GM12864 (cell line): ENCODE results near the gene SEC11A.
A peak's percentile ranks its signal among the peaks of the same experiment; 100 is the strongest.

ENCODE experiments used
- DNase-seq: peaks from one replicate; pipeline ENCODE4 v3.0.0-alpha.2; 2011; ENCODE audit warnings: low read depth
- H3K4me3 ChIP-seq: 2 replicates; pipeline ENCODE4 v1.5.1; 2011; ENCODE audit warnings: mild to moderate bottlenecking, low read depth, low read length, control low read depth
- CTCF ChIP-seq: IDR thresholded peaks from 2 replicates; pipeline ENCODE4 v1.5.1; 2011; ENCODE audit warnings: low read depth, mild to moderate bottlenecking, moderate library complexity, low read length, control low read depth, inconsistent platforms; ENCODE audit errors: missing control alignments

SEC11A gene

GRCh38 chr15:84716036-84716732 is at the start of gene SEC11A:
SEC11A (minus strand) TSS chr15:84716139; CDS start chr15:84716075, 64 bp downstream.
- peak within 1 kb of the TSS; percentile 90 for H3K4me3 ChIP-seq
- TF ChIP-seq CTCF, result no peak
- DNase-seq, result peak; percentile 85

GRCh38 chr15:84765675-84766074 is 49.7 kb upstream of the SEC11A start:
- DNase-seq, result no peak
- no peak for TF ChIP-seq CTCF
- H3K4me3 ChIP-seq, result no peak overlapping the region

GRCh38 chr15:84764989-84765388 is 49.0 kb upstream of the SEC11A start:
- TF ChIP-seq CTCF, result no peak
- H3K4me3 ChIP-seq, result no peak overlapping the region
- no peak for DNase-seq

- TF ChIP-seq CTCF, result no peak
- H3K4me3 ChIP-seq, result no peak overlapping the region
- no peak for DNase-seq
Observed at GRCh38 chr15:84764585-84764984, 48.6 kb upstream of the SEC11A start.

- TF ChIP-seq CTCF, result no peak
- no peak for DNase-seq
- no peak overlapping the region for H3K4me3 ChIP-seq
Observed at GRCh38 chr15:84762840-84763572, 47.1 kb upstream of the SEC11A start.

- no peak for TF ChIP-seq CTCF
- no peak for DNase-seq
- no peak overlapping the region for H3K4me3 ChIP-seq
Observed at GRCh38 chr15:84761607-84762131, 45.7 kb upstream of the SEC11A start.
